B cell (primary cell): ENCODE results near the gene DCHS1. TPM values are rescaled to one million over a fixed set of nuclear protein-coding genes. Genes with fewer than 3 reads are reported as not detected.

Experiments
- ATAC-seq: fragments of 200-7000 bp; cut with Tn5 transposase; one replicate; pipeline ENCODE4 v1.10.0; 2021; ENCODE audit warnings: low read depth, mild to moderate bottlenecking, moderate number of reproducible peaks, moderate library complexity
- CTCF ChIA-PET: fragments of 350-600 bp; sonication (Branson Sonifier 250); formaldehyde crosslinking; loops from one replicate; lab custom pipeline; 2021; ENCODE audit warnings: antibody characterized with exemption, inconsistent platforms; lab: Charles Lee
- POLR2A ChIA-PET: fragments of 350-600 bp; sonication (Branson Sonifier 250); formaldehyde crosslinking; loops from one replicate; lab custom pipeline; 2021; ENCODE audit warnings: antibody characterized with exemption; lab: Charles Lee
- DNase-seq: peaks from one replicate; pipeline ENCODE4 v3.0.0; 2013
- H2AFZ ChIP-seq: 2 replicates; pipeline ENCODE4 v1.6.1; 2012; ENCODE audit warnings: mild to moderate bottlenecking, low read depth, low read length; ENCODE audit not compliant: insufficient read depth, poor library complexity, severe bottlenecking
- H3K27ac ChIP-seq, 2 donors: 1 replicate in 1 of 2; 2 replicates in 1 of 2; pipeline ENCODE4 v1.5.1; 2012 to 2013; ENCODE audit warnings: low read length in 2 of 2, mild to moderate bottlenecking in 2 of 2, moderate library complexity in 1 of 2
- H3K27me3 ChIP-seq, 4 experiments: fragments of 200-600 bp in 1 of 4; sonication (generic) in 1 of 4; replicated peaks in 1 of 4; 1 replicate in 2 of 4; 2 replicates in 2 of 4; pipeline versions ENCODE4 v1.6.1 to v1.7.0; 2013 to 2016; ENCODE audit warnings: low read length in 3 of 4, mild to moderate bottlenecking in 2 of 4, mixed read lengths in 1 of 4, moderate library complexity in 1 of 4; ENCODE audit not compliant: insufficient read depth in 4 of 4, control insufficient read depth in 3 of 4; ENCODE audit errors: control extremely low read depth in 1 of 4
- H3K36me3 ChIP-seq, 2 experiments: replicated peaks in 1 of 2; 1 replicate in 1 of 2; 2 replicates in 1 of 2; pipeline versions ENCODE4 v1.6.1 to v1.7.1; 2013; ENCODE audit warnings: low read length in 1 of 2; ENCODE audit not compliant: insufficient read depth in 2 of 2, control insufficient read depth in 1 of 2; ENCODE audit errors: control extremely low read depth in 1 of 2, extremely low read depth in 1 of 2
- H3K4me1 ChIP-seq, 2 donors: fragments of 200-600 bp in 1 of 2; sonication (generic) in 1 of 2; 1 replicate in 1 of 2; 2 replicates in 1 of 2; pipeline versions ENCODE4 v1.5.1 to v1.6.1; 2013 to 2017; ENCODE audit warnings: low read length in 2 of 2; ENCODE audit not compliant: control insufficient read depth in 2 of 2, insufficient read depth in 2 of 2
- H3K4me2 ChIP-seq: replicated peaks from 2 replicates; pipeline ENCODE3; 2012; ENCODE audit warnings: mild to moderate bottlenecking, low read depth, low read length; ENCODE audit not compliant: poor library complexity, severe bottlenecking
- H3K4me3 ChIP-seq, 5 experiments: fragments of 200-600 bp in 1 of 5; sonication (generic) in 1 of 5; 1 replicate in 3 of 5; 2 replicates in 2 of 5; pipeline versions ENCODE4 v1.5.1 to v1.7.0; 2011 to 2016; ENCODE audit warnings: low read length in 4 of 5, mild to moderate bottlenecking in 4 of 5, low read depth in 2 of 5, control low read depth in 1 of 5, moderate library complexity in 1 of 5; ENCODE audit not compliant: insufficient read depth in 1 of 5; ENCODE audit errors: control extremely low read depth in 1 of 5, extremely low read depth in 1 of 5
- H3K79me2 ChIP-seq: fragments of 200-600 bp; sonication (generic); one replicate; pipeline ENCODE4 v1.6.0; 2016; ENCODE audit warnings: low read length; ENCODE audit not compliant: control insufficient read depth, insufficient read depth
- H3K9ac ChIP-seq: fragments of 200-600 bp; sonication (generic); 2 replicates; pipeline ENCODE4 v1.6.1; 2017; ENCODE audit warnings: mild to moderate bottlenecking, low read length, moderate library complexity
- H3K9me3 ChIP-seq, 3 donors: one replicate each; pipeline versions ENCODE4 v1.6.1 to v1.7.1; 2013; ENCODE audit warnings: low read length in 2 of 3; ENCODE audit not compliant: control insufficient read depth in 2 of 3, insufficient read depth in 1 of 3; ENCODE audit errors: control extremely low read depth in 1 of 3
- H4K20me1 ChIP-seq: 2 replicates; pipeline ENCODE4 v1.6.0; 2012; ENCODE audit warnings: mild to moderate bottlenecking, low read length; ENCODE audit not compliant: insufficient read depth, control insufficient read depth, poor library complexity, severe bottlenecking
- H3K27ac Mint-ChIP-seq: one replicate; pipeline ENCODE4 v1.8.0; 2021; ENCODE audit warnings: mixed read lengths
- H3K27me3 Mint-ChIP-seq: one replicate; pipeline ENCODE4 v1.8.0; 2021; ENCODE audit warnings: mixed read lengths
- H3K4me1 Mint-ChIP-seq: one replicate; pipeline ENCODE4 v1.8.0; 2021; ENCODE audit warnings: mixed read lengths
- H3K4me3 Mint-ChIP-seq: one replicate; pipeline ENCODE4 v1.8.0; 2021; ENCODE audit warnings: mixed read lengths
- H3K9me3 Mint-ChIP-seq: one replicate; pipeline ENCODE4 v1.8.0; 2022; ENCODE audit warnings: mixed read lengths; ENCODE audit not compliant: insufficient read depth
- EZH2 ChIP-seq: IDR thresholded peaks from 2 replicates; pipeline ENCODE4 v1.6.1; 2012; ENCODE audit warnings: borderline replicate concordance, low read depth, mild to moderate bottlenecking, moderate library complexity, low read length; ENCODE audit not compliant: insufficient read depth, poor library complexity, severe bottlenecking
- WGBS: methylation state at CpG from one replicate; pipeline ENCODE4 v1.1.5; 2013; ENCODE audit warnings: missing lambda C conversion rate; ENCODE audit not compliant: insufficient coverage; 5-methylcytosine and 5-hydroxymethylcytosine counted together
- intact Hi-C: fragments of 100-400 bp; cut with micrococcal nuclease; formaldehyde crosslinking; loops from one replicate; pipeline ENCODE4 v1.10.0; 2022
- polyA plus RNA-seq: library from polyadenylated mRNA; depleted of rRNA; stranded (reverse); fragments of >200 nt; gene quantifications from 2 replicates; pipeline ENCODE4 v1.2.3, GENCODE V29; 2012
- total RNA-seq, 2 donors: library from RNA; stranded (reverse); fragments of 120-200 nt in 1 of 2; gene quantifications; 1 replicate in 1 of 2; 2 replicates in 1 of 2; pipeline versions ENCODE4 v1.2.3 to v1.2.4, GENCODE V29; 2013 to 2022
- TF ChIP-seq, protein P1 (sequence below): fragments of 200-600 bp; IDR thresholded peaks from one replicate; pipeline ENCODE4 v1.8.0; 2022; ENCODE audit warnings: antibody characterized with exemption, mild to moderate bottlenecking

The DCHS1 gene
- total and polyA plus RNA-seq, 2 donors (not counting 1 experiment from before 2014, with no cell fraction given), result 0.31 to 0.84 TPM

DNA sequence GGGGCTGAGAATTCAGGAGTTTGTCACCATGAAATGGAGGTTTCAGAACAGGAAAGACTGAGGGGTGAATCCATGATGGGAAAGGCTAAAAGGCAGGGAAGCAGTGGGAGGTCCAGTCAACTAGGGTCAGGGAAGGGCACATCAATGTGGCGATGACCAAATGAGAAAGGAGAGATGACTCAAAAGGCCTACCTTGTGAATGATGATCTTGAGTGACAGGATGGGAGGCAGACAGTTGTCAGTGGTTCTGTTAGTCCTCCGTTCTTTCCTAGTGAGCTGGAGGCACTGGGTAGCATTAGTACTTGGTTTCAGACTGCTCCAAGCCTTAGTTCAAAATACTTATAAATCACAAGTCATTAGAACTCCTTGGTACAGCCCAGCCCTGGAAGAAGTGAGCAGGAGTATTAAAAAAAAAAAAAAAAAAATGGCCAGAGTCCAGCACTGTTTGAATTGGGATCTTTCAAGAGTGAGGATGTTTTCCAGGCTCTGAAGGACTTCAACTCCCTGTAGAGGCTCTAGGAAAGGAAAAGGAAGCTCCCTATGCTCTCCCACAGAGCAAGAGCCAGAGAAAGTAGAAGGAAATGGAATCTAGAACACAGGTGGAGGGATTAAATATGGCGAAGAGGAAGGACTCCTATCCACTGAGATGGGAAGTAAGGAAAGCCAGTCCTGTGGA, 8.3 kb upstream of the DCHS1 start:
- Mint-ChIP-seq H3K27ac (no peak overlapping the region), H3K4me1 (peaks cover 5% of the 10 kb centered on the region), H3K9me3 (no peaks in the 10 kb centered on the region), H3K4me3 (no peak overlapping the region), H3K27me3 (no peaks in the 10 kb centered on the region)
- Histone ChIP-seq H3K9ac (no peak overlapping the region), H3K27me3 (no peaks in the 10 kb centered on the region), H3K4me1 (peaks cover 0 to 5% of the 10 kb centered on the region in 2 donors), H3K4me3 (no peak overlapping the region), H3K9me3 (no peaks in the 10 kb centered on the region), H3K36me3 (no peaks in the 10 kb centered on the region), H3K4me2 (no peak overlapping the region), H3K79me2 (no peaks in the 10 kb centered on the region), H4K20me1 (no peaks in the 10 kb centered on the region), H2AFZ (no peak overlapping the region), H3K27ac (no peak overlapping the region)
- CTCF ChIA-PET, result no interaction called here
- POLR2A ChIA-PET, result no interaction called here
- intact Hi-C loops, result no loop called here
- ATAC-seq, result no peak
- WGBS, result 100% methylated on average over 1 of the region's 3 CpGs
- TF ChIP-seq EZH2, result no peak
- TF ChIP-seq, protein P1, sequence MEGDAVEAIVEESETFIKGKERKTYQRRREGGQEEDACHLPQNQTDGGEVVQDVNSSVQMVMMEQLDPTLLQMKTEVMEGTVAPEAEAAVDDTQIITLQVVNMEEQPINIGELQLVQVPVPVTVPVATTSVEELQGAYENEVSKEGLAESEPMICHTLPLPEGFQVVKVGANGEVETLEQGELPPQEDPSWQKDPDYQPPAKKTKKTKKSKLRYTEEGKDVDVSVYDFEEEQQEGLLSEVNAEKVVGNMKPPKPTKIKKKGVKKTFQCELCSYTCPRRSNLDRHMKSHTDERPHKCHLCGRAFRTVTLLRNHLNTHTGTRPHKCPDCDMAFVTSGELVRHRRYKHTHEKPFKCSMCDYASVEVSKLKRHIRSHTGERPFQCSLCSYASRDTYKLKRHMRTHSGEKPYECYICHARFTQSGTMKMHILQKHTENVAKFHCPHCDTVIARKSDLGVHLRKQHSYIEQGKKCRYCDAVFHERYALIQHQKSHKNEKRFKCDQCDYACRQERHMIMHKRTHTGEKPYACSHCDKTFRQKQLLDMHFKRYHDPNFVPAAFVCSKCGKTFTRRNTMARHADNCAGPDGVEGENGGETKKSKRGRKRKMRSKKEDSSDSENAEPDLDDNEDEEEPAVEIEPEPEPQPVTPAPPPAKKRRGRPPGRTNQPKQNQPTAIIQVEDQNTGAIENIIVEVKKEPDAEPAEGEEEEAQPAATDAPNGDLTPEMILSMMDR, result no peak
- no peak for DNase-seq

DNA sequence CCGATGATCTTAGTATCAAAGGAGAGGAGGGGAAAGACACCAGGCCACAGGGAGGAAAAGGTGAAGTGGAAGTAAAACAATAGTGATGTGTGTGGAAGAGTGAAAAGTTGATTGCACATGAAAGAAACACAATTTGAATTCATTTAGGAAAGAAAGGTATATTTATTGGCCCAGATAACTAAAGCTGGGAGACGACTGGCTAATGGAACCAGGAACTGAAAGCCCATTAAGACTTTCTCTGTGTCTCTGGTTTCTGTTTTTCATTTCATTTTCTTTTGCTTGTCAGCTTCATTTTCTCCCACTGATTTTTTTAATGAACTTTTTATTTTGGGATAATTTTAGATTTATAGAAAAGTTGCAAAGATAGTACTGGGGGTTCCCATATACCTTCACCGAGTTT, 5.1 kb upstream of the DCHS1 start:
- intact Hi-C loops, result no loop called here
- Mint-ChIP-seq H3K9me3 (no peaks in the 10 kb centered on the region), H3K27ac (no peak overlapping the region), H3K27me3 (peaks cover 13% of the 10 kb centered on the region), H3K4me3 (no peak overlapping the region), H3K4me1 (peaks cover 9% of the 10 kb centered on the region)
- no peaks in the 10 kb centered on the region for H3K9me3 ChIP-seq
- DNase-seq (no peak), ATAC-seq (no peak)
- no peak overlapping the region for H3K4me2 ChIP-seq
- H3K79me2 ChIP-seq, result no peaks in the 10 kb centered on the region
- CTCF ChIA-PET, result interaction anchor here (0.8 to 1.8 kb wide), 2 partner anchors 14 to 22 kb away, joined by 3 to 4 read pairs; partner anchors contain the start of gene MRPL17
- POLR2A ChIA-PET, result no interaction called here
- no peaks in the 10 kb centered on the region for H3K36me3 ChIP-seq
- 86% methylated on average over 1 of the region's 3 CpGs for WGBS
- H2AFZ ChIP-seq, result no peak overlapping the region
- H4K20me1 ChIP-seq, result no peaks in the 10 kb centered on the region
- H3K27ac ChIP-seq, result no peak overlapping the region
- TF ChIP-seq EZH2, result no peak
- TF ChIP-seq, protein P1, result no peak
- no peak overlapping the region for H3K9ac ChIP-seq
- no peak overlapping the region for H3K4me3 ChIP-seq
- peaks cover 5% of the 10 kb centered on the region in 2 donors for H3K4me1 ChIP-seq
- H3K27me3 ChIP-seq, result peaks cover 0 to 10% (median 7%) of the 10 kb centered on the region in 4 experiments
